ENCODE results near the gene SAMD8. TPM values are rescaled to one million over a fixed set of nuclear protein-coding genes. Genes with fewer than 3 reads are reported as not detected.
"Not testable (repeated sequence)": the region's sequence is repeated elsewhere in the genome, so short reads cannot be mapped to it uniquely, and the experiment has no call there.

The SAMD8 gene
- polyA plus RNA-seq, 12 donors = 8.9 to 18.5 (median 13.5) TPM; not detected in 1

DNA sequence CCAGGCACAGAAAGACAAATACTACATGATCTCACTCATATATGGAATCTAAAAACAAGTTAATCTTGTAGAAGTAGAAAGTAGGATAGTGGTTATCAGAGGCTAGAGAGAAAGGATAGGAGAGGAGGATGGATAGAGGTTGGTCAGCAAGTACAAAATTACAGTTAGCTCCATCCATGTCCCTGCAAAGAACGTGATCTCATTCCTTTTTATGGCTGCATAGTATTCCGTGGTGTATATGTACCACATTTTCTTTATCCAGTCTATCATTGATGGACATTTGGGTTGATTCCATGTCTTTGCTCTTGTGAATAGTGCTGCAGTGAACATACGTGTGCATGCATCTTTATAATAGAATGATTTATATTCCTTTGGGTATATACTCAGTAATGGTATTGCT is 22.2 kb downstream of the SAMD8 start:
- not testable (repeated sequence) for DNase-seq

DNA sequence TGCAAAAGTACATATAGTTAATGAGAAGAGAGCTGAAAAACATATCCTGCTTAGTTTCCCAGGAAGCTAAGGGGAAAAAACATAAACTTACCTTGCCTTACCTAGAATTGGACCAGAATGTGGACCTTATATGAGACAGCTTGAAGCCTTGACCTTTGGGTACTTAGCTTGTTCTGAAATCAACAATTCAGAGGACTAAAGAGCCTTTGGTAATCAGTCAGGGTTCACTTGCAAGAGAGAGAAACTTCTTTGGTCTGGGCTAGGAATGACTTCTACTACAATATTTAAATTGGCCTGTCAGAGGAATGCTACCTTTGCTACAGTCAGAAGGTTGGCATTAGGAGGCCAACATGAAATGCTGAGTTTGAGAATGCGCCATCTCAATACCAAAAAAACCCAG is 24.9 kb downstream of the SAMD8 start:
- DNase-seq = no peak

DNA sequence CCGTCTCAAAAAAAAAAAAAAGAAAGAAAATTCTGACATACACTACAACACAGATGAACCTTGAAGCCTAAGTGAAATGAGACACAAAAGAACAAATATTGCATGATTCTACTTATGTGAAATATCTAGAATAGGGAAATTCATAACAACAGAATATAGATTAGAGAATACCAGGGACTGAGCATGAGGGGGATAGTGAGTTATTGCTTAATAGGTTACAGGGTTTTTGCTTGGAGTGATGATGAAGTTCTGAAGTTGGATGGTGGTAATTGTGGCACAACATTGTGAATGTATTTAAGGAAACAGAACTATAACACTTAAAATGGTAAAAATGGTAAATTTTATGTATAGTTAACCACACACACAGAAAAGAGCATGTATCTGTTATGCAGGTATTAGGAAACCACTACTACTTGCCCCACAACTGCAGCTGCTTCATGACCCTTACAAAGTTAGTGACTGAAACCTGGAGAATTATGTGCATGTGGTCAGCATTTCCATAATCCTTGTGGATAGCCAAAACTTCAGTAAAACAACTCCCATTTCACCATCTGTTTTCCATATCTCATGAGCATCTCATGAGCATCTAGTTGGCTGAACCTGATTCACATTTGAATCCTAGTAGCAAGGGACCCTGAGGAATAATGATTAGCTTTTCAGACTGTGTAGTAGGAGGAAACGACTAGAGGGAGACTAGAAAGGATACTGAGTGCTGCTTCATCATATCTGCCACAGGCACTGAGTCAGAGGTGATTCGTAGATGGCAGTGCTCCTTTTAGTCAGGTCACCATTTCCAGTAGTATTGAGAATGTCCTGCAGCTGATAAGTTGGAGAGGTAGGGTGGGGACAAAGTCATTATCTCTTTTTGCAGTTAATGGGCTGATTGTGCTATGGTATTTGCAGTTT is 26.3 kb downstream of the SAMD8 start:
- peak; percentile 40 for DNase-seq

DNA sequence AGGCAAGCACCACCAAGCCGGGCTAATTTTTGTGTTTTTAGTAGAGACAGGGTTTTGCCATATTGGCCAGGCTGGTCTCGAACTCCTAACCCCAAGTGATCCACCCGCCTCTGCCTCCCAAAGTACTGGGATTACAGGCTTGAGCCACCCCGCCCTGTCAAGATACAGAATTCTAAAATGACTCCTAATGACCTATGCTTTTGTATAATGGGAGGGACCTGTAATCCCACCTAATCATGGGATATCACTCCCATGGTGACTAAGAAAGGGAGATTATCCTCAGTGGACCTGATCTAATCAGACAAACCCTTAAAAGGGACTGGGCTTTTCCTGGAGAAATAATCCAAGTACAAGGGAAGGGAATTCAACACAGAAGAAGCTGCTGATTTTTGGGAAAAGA is 28.8 kb downstream of the SAMD8 start:
- no peak for DNase-seq

DNA sequence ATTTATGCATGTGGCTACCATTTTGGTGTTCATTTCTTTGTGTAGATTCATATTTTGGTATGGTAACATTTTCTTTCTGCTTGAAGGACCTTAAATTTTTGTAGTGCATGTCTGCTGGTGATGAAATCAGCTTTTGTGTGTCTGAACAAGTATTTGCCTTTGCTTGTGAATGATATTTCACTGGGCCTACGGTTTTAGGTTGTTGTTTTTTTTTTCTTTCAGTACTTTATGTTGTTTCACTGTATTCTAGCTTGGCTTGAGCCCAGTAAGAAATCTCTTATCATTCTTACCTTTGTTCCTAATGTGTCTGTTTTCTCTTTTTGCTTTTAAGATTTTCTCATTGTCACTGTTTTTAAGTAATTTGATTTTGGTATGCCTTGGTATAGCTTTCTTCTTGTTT is 31.9 kb downstream of the SAMD8 start:
- DNase-seq = no peak

DNA sequence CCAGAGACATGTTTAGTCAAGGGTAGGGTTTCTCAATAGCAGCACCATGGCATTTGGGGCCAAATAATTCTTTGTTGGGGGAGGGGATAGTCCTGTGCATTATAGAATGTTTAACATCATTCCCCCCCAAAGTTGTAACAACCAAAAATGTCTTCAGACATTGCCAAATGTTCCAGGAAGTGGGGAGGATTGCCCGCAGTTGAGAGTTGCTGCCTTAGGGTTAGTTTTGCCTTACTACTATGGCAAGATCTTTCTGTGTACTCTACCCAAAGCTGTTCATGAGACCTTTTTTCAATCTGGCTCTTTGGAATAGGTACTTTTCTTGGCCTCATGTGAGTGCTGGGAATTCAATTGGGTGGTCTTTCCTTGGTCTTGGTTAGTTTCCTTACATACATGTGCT is 34.1 kb downstream of the SAMD8 start:
- no peak for DNase-seq

DNA sequence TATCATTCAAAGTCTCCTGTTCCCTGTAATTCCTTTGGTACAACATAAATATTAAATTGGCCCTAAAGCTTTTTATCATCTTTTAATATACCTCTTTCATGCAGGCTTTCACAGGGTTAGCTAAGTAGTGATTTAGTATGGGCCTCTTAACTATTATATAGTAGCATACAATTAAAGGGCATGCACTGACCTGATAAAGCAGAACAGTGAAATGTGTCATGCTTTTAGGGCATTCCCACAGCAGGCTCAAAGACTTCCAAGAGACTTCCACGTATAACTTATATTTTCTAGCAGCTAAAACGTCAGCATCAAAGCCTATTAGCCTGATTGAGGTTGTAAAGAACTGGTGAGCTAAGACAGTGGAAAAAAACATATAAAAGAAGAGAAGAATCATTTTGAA is 35.3 kb downstream of the SAMD8 start:
- DNase-seq = no peak

DNA sequence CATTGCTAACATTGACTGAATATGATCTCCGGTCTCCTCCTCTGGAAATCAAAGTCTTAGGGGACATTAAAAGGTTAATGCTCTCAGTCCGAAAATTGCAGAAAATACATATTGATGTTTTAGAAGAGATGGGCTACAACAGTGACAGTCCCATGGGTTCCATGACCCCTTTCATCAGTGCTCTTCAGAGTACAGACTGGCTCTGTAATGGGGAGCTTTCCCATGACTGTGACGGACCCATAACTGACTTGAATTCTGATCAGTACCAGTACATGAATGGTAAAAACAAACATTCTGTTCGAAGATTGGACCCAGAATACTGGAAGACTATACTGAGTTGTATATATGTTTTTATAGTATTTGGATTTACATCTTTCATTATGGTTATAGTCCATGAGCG is 39.2 kb downstream of the SAMD8 start:
- no peak for DNase-seq

DNA sequence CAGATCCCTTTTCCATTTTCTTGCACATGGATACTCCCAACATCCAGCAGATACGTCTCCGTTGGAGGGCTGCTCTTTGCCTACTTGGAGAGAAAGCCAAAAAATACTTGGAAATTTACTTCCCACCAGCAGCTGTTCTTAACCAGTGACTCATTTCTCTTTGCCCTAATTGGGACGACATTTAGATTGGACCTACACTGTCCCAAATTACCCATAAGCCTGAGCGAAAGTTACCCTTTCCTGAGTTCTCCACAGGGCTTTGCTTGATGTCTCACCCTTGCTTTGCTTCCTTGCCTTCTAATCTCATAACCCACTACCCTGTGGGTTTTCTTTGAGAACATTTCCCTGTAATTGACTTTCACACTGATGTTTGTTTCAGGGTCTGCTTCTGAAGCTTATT is 48.1 kb downstream of the SAMD8 start:
- no peak for DNase-seq

DNA sequence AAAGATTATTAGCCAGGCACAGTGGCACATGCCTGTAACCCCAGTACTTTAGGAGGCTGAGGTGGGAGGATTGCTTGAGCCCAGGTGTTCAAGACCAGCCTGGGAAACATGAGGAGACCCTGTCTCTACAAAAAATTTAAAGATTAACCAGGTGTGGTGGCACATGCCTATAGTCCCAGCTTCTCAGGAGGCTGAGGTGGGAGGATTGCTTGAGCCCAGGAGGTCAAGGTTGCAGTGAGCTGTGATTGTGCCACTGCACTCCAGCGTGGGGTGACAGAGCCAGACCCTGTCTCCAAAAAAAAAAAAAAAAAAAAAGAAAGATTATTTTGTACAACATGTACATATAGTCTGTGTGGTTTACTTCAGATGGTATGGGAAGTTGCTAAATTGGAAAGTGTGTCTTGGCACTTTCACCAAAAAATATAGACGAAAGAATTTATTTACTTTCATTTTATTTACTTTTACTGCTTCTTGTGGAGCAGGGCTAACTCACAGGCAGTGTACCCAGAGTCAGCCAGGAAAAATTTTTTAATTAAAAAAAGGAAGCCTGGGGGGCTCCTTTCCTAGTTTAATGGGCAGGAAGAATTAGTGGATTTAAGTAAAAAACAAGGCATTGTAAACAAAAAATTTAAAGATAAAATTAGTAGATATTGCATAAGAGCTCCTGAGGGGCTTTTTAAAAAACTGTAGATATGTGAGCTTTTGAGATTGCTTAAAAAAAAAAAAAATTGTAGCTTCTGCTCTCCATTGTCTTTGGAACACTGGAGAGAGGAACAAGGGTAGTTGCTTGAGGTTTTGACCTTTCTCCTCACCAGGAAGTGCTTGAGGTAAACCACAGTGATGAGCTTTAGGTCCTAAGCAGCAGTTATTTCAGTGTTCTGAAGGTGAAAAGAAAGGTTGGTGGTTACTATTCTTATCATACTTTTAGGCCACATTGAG is 54.5 kb downstream of the SAMD8 start:
- DNase-seq = no peak

DNA sequence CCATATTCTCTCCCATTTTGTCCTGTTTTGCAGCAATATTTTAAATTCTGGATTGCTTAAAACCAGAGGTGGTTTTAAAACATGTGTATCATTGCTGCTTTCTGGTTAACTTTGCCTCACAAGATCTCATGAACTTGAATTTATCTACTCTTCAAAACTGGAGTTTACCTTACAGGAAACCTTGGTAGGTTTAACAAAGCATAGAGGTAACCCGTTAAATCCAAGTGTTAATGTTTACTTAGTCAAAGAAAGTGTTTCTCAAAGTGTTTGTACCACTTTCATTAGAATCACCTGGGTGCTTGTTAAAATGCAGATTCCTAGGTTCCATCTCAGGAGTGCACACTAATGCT is 55.1 kb downstream of the SAMD8 start:
- no peak for DNase-seq

DNA sequence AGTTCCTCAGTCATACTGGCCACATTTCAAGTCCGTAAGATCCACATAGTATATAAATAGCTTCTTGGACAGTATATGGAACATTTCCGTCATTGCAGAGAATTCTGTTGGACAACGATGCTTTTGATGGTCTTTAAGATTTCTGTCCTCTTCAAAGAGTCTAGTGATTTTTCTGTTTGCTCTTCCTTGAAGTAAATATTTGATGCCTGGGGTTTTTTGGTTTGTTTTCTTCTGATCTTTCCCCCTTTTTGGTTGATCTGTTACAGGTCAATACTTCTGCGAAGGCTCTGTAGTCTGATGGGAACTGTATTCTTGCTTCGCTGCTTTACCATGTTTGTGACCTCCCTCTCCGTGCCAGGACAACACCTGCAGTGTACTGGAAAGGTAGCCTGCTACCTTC is 56.8 kb downstream of the SAMD8 start:
- no peak for DNase-seq

DNA sequence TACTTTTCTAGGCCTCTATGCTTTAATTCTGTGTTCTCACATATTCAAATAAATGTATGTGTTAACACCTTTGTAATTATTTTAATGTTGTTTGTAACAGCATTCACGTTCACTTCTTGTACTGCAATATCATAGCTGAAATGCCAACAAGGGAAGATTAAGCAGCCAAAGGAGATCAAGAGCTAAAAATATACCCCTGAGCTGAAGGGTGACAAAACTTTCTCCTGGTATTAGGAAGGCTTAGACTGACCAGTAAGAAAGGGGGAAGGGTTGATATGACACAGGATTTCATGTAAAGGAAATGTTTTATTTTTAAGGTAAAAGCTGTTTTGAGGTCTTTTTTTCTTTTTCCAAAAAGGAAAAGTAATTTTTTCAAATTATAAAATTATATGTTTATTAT is 58.8 kb downstream of the SAMD8 start:
- DNase-seq = no peak

DNA sequence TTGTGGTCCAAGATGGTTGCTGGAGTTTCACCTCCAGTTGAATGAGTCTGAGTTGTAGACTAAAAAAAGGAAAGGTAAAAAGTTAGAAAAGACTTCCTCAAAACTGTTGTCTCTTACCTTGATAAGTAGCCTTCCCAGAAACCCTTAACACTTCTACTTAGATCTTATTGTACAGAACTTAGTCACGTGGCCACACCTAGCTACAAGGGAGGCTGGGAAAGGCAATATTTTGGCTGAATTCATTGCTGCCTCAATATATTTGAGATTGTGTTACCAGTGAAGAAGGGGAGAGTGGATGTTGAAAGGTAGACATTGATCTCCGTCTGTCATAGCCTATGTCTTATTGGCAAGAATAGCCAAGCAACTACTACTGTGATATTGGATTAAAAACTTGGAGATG is 63.6 kb downstream of the SAMD8 start:
- DNase-seq = no peak

DNA sequence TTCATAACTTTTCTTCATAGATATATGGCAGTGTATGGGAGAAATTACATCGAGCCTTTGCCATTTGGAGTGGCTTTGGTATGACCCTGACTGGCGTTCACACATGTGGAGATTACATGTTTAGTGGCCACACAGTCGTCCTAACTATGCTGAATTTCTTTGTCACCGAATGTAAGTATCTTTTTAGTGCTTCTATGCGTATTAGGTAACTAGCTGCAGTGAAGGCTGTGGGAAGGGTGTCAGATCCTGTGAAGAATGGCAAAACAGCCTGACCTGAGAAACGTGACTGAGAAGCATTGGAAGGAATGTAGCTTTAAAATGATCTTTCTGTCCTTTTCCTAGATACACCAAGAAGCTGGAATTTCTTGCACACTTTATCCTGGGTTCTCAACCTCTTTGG is 64.6 kb downstream of the SAMD8 start:
- DNase-seq = no peak

DNA sequence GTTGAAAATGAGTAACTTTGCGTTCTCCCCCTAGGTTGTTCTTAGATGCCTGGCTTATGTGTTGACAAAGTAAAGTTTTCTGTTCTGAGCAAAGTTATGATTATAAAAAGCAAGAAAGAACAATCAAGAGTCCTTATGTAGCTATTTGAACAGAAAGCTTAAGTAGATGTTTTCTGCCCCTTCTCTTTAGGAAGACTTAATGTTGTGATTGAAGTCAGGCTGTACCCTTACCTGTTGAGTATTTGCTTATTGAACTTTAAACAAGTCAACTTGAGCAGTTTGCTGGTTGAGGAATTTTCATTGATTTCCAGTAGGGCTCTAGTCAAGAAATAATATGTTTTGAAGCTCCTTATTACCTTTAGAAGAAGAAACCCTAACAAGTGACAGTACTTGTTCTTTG is 65.3 kb downstream of the SAMD8 start:
- DNase-seq = no peak

DNA sequence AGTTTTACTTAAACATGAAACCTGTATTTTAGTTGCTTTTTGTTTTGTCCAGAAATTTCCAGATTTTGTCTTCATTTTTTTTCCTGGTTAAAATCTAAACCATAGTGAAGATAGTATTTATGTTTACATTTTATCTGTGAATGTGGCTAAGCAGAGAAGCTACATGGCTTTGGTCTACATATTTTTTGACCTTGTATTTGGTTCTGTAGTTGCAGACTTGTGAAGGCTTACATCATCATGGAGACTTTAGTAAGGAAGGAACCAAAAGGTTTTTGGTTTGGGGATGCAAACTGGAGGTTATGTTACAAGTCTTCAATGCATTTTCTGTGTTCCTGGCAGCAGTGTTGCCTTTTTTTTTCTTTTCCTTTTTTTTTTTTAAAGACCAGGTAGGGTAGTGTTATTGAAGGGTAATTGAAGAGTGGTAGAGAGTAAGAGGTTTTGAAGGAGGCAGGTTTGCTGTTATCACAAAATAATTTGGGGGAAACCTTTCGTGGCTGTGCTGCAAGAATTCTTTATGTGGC is 68.3 kb downstream of the SAMD8 start:
- no peak for DNase-seq

DNA sequence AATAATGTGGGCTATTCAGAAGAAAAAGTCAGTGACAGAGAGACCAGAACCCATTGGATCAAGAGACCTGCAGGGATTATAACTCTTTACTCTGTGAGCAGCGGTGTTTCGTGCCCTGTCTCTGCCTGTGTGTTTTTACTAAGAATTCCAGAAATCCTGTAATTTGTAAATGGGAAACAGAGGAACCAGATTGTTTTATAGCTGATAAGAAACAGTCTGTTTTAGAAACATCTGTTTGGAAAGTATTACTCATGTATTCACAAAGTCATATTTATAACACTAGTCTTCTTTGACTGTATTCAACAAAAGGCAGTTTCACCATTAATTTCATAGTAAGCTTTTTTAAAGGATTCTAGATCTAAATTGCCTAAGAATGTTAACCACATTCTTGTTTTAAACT is 69.1 kb downstream of the SAMD8 start:
- no peak for DNase-seq

DNA sequence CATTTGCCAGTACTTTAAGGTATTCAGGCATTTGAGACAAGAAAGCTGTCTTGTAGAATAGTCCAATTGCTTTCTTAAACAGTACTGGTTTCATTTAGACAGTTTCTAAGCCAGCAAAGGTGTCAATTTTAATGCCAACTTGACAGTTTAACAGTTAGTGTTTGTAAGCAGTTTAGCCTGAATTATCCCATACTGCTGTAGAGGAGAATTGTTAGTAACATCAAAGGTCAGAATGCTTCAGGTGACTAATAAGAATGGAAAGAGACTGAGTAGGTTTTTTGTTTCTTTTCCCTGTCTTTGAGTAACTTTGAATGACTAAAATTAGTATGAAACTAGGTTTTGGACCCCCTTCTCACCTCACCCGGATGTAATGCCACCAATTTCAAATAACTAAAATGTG is 69.6 kb downstream of the SAMD8 start:
- no peak for DNase-seq

DNA sequence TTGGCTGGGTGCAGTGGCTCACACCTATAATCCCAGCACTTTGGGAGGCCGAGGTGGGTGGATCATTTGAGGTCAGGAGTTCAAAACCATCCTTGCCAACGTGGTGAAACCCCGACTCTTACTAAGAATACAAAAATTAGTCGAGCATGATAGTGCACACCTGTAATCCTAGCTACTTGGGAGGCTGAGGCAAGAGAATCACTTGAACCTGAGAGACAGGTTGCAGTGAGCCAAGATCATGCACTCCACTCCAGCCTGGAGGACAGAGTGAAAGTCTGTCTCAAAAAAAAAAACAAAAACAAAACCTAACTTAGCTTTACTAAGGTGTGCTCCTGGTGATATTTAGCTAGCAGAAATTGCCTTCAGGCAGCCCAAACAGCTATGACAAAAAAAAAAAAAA is 74.9 kb downstream of the SAMD8 start:
- no peak for DNase-seq

DNA sequence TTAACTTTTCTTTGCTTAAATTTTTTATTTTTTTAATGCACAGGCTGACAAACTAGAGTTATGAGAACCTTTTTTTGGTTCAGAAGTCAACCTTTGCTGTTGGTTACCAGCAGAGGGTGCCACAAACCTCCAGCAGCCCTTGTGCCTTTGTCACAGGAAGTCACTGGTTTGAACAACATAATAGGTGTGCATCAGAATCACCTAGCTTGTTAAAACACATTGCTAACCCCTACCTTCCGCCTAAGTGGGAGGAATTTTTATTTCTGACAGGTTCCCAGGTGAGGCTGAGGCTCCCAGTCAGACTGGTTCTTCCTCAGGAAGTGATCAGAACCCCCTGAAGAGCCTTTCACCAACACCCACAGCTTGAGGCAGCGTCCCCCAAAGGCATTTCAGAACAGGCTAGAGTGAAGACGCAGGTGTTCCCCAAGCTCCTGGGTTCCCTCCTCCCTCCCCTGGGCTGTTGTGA is 76.5 kb downstream of the SAMD8 start:
- DNase-seq = no peak

DNA sequence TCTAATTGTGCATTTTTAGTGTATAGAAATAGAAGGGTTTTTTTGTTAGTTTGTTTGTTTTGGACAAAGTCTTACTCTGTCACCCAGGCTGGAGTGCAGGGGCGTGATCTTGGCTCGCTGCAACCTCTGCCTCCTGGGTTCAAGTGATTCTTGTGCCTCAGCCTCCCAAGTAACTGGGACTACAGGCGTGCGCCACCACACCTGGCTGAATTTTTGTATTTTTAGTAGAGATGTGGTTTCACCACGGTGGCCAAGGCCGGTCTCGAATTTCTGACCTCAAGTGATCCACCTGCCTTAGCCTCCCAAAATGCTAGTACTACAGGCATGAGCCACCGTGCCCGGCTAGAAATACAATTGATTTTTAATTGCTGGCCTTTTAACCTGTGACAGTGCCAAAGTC is 77.1 kb downstream of the SAMD8 start:
- DNase-seq = not testable (repeated sequence)

Data from muscle of arm (tissue), 12 donors.